ENCODE measurements around the gene ADH7. TPM values are rescaled to one million over a fixed set of nuclear protein-coding genes. Genes with fewer than 3 reads are reported as not detected.

Gene ADH7
- total RNA-seq, 4 donors from 2014 or later, result 0.13 to 9.9 (median 1.2) TPM; not detected in 1

GRCh38 chr4:99395595-99396364 is 39.4 kb downstream of the ADH7 start:
- H3K27ac ChIP-seq, result peak overlapping the region in 3 of 4 donors; percentile 31 to 67 (median 46)
- no peak overlapping the region for H3K4me3 ChIP-seq
- H3K9me3 ChIP-seq, result peaks cover 0 to 8% (median 0%) of the 10 kb centered on the region in 3 donors
- TF ChIP-seq EP300 (IDR thresholded peaks at IDR 0.05), result no peak
- no peak for TF ChIP-seq CTCF (IDR thresholded peaks at IDR 0.05)
- TF ChIP-seq POLR2A (IDR thresholded peaks at IDR 0.05), result no peak
- no peak for TF ChIP-seq POLR2AphosphoS5 (IDR thresholded peaks at IDR 0.05)
- H3K27me3 ChIP-seq, result no peaks in the 10 kb centered on the region
- peaks cover 0 to 21% (median 4%) of the 10 kb centered on the region in 3 donors for H3K4me1 ChIP-seq
- H3K36me3 ChIP-seq, result no peaks in the 10 kb centered on the region
- no peak for ATAC-seq
- WGBS, 2 donors (ENCODE audit: low coverage in 1 of 2), result 52 to 90% methylated on average over 2 to 3 of the region's 3 CpGs

- no peak for ATAC-seq
- H3K4me3 ChIP-seq, result no peak overlapping the region
- H3K27ac ChIP-seq, result peak overlapping the region in 3 of 4 donors; percentile 31 to 67 (median 46)
- H3K4me1 ChIP-seq, result peaks cover 0 to 19% (median 4%) of the 10 kb centered on the region in 3 donors
- H3K27me3 ChIP-seq, result no peaks in the 10 kb centered on the region
- H3K36me3 ChIP-seq, result no peaks in the 10 kb centered on the region
- peaks cover 0 to 13% (median 0%) of the 10 kb centered on the region in 3 donors for H3K9me3 ChIP-seq
- no peak for TF ChIP-seq EP300 (IDR thresholded peaks at IDR 0.05)
- no peak for TF ChIP-seq POLR2AphosphoS5 (IDR thresholded peaks at IDR 0.05)
- no peak for TF ChIP-seq CTCF (IDR thresholded peaks at IDR 0.05)
- no peak for TF ChIP-seq POLR2A (IDR thresholded peaks at IDR 0.05)
Observed at GRCh38 chr4:99394896-99395295, 40.2 kb downstream of the ADH7 start.

GRCh38 chr4:99390055-99390454 is 45.1 kb downstream of the ADH7 start:
- peak; percentile 82 for ATAC-seq
- Histone ChIP-seq H3K36me3 (no peaks in the 10 kb centered on the region), H3K27me3 (no peaks in the 10 kb centered on the region), H3K4me3 (no peak overlapping the region), H3K4me1 (peaks cover 0 to 8% (median 0%) of the 10 kb centered on the region in 3 donors), H3K27ac (peak overlapping the region; percentile 22 to 59 (median 52)), H3K9me3 (peaks cover 0 to 20% (median 0%) of the 10 kb centered on the region in 3 donors)
- TF ChIP-seq POLR2A (IDR thresholded peaks at IDR 0.05), result no peak
- no peak for TF ChIP-seq CTCF (IDR thresholded peaks at IDR 0.05)
- TF ChIP-seq POLR2AphosphoS5 (IDR thresholded peaks at IDR 0.05), result no peak
- no peak for TF ChIP-seq EP300 (IDR thresholded peaks at IDR 0.05)
- 33 to 64% methylated on average over 1 of the region's 1 CpG for WGBS, 2 donors (ENCODE audit: low coverage in 1 of 2)

GRCh38 chr4:99389606-99390005 is 45.5 kb downstream of the ADH7 start:
- Histone ChIP-seq H3K36me3 (no peaks in the 10 kb centered on the region), H3K27ac (peak overlapping the region; percentile 22 to 59 (median 52)), H3K4me3 (no peak overlapping the region), H3K4me1 (peaks cover 0 to 7% (median 0%) of the 10 kb centered on the region in 3 donors), H3K9me3 (peaks cover 0 to 20% (median 0%) of the 10 kb centered on the region in 3 donors), H3K27me3 (no peaks in the 10 kb centered on the region)
- ATAC-seq, result peak; percentile 84
- TF ChIP-seq CTCF (IDR thresholded peaks at IDR 0.05), result no peak
- no peak for TF ChIP-seq POLR2AphosphoS5 (IDR thresholded peaks at IDR 0.05)
- TF ChIP-seq POLR2A (IDR thresholded peaks at IDR 0.05), result no peak
- no peak for TF ChIP-seq EP300 (IDR thresholded peaks at IDR 0.05)

Data from gastroesophageal sphincter (tissue), 4 donors.